Measurements from ENCODE around the gene FAM228A.
"Not testable (repeated sequence)": the region's sequence is repeated elsewhere in the genome, so short reads cannot be mapped to it uniquely, and the experiment has no call there.

The FAM228A gene

GRCh38 chr2:24174851-24175277 is at the start of gene FAM228A:
FAM228A (plus strand) TSS chr2:24175053; CDS start chr2:24175481, 428 bp downstream.
- DNase-seq, result no peak

DNA sequence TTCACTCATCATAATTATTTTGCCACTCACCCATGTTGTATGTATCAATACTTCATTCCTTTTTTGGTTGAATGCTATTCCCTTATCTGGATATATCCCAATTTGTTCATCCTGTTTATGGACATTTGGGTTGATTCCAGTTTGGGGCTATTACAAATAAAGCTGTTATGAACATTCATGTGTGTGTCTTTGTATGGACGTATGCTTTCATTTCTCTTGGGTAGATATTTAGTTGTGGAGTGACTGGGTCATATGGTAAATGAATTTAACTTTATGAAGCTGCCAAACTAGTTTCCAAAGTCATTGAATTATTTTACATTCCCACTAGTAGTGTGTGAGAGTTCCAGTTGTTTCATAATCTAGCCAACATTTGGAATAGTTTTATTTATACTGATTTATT is 48.9 kb upstream of the FAM228A start:
- DNase-seq, result no peak

DNA sequence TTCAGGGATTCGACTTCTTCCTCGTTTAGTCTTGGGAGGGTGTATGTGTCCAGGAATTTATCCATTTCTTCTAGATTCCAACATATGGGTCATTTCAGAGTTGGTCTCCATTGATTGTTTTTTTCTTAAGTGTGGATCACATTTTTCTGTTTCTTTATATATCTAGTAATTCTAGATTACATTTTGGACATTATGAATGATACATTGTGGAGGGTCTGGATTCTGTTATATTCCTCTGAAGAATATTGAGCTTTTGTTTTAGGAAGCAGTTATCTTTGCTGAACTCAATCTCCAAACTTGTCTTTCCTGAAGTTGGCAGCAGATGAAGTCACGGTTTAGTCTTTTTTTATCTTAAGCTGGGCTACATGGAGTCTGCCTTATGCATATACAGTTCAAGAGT is 42.3 kb upstream of the FAM228A start:
- DNase-seq, result no peak

GRCh38 chr2:24140305-24140704 is 34.5 kb upstream of the FAM228A start:
- not testable (repeated sequence) for DNase-seq

DNA sequence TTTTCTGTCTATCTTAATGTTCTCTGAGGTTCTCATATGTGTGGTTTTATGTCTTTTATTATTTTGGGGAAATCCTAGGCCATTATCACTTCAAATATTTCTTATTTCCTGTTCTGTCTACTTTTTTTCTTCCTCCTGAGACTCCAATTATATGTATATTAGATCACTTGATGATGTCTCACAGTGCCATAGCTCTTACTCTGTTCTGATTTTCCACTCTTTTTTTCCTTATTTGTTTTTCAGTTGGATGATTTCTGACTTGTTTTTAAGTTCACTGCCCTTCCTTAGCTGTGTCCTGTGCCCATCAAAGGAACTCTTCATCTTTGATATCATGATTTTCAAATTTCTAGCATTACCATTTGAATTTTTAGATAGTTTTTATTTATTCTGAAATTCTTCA is 27.5 kb upstream of the FAM228A start:
- DNase-seq, result no peak

DNA sequence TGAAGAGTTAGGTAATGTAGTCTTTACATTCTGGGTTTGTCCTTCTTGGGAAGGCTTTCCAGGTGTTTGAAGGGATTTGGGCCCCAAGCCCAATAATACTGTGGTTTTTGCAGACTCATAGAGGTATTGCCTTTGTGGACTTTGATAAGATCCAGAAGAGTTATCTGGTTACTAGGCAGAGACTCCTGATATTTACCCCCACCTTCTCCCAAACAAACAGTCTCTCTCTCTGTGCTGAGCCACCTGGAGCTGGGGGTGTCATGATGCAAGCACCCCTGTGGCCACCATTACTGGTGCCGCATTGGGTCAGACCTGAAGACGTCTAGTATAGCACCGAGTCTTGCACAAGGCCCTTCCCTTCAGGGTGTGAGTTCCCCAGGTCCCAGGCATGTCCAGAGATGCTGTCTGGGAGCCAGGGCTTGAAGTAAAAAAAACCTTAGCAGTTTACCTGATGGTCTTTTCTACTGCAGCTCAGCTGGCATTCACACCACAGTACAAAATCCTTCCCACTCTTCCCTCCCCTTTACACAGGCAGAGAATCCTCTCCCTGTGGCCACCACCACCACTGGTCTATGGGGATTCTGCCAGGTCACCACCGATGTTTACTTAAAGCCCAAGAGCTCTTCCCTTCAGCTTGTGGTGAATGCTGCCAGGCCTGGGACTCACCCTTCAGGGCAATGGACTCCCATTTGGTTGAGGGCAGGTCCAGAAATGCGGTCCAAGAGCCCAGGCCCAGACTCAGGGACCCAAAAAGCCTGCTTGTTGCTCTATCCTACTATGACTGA is 22.2 kb upstream of the FAM228A start:
- DNase-seq, result no peak

DNA sequence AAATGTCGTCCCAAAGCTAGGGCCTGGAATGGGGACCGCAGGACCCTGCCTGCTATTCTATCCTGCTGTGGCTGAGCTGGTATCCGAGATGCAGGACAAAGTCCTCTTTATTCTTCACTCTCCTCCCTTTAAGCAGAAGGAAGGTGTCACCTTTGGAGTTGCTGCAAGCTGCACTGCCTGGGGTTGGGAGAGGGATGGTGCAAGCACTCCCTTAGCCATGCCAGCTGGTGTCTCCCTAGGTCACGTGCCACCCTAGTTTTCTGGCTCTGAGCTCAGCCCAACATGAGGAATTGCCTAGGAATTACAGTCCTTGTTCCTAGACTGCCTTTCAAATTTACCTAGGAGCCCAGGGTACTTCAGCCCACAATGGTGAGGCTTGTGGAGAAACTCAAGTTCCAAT is 21.4 kb upstream of the FAM228A start:
- DNase-seq, result no peak

GRCh38 chr2:24158131-24158530 is 16.7 kb upstream of the FAM228A start:
- DNase-seq, result no peak

GRCh38 chr2:24159708-24160107 is 15.1 kb upstream of the FAM228A start:
- DNase-seq, result no peak

- no peak for DNase-seq
Measured at GRCh38 chr2:24160761-24161160, 14.1 kb upstream of the FAM228A start.

DNA sequence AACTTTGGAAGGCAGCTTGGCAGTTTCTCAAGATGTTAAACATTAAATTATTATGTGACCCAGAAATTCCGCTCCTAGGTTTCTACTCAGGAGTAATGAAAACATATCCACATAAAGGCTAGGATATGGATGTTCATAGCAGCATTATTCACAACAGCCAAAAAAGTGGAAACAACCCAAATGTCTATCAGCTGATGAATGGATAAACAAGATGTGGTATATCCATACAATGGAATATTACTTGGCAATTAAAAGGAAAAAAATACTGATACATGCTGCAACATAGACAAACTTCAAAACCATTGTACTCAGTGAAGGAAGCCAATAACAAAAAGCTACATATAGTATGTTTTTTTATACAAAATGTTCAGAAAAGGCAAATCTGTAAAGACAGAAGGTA is 12.4 kb upstream of the FAM228A start:
- DNase-seq, result no peak

DNA sequence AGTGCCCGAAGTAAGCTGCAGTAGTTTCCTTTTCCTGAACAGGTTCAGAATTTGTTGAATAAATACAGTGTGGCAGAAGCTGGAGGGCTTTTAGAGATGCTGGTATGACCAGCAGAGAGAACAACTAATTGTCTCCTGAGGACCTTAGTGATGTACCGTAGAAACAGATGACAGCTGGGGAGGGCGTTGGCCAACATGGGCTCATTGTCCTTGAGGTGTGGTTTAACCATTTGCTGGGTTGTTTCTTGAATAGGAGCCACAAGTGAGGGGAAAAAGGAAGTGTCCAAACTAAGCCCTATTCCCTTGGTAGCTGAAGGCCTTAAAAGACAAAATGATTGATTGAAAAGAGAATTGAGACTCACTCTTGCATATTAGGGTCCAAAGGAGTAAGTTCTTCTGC is 11.7 kb upstream of the FAM228A start:
- no peak for DNase-seq

DNA sequence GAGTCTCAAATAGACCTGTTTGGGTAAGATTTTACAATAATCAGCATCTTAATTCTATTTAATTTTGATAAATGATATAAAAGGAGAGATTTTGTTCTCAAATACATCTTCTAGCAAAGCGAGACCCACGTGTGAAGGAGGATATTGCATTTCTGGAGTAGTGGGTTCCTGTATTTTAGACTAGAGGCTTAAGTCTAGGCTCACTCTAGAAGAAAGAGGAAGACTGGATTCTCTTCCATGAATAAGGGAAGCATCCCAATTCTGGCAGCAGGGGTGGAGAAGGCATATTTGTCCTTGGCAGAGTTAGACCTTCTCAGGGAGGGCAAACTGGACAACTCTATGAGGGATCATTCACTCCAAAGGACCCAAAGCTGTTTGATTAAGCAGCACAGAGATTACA is 11.3 kb upstream of the FAM228A start:
- no peak for DNase-seq

GRCh38 chr2:24164416-24164973 is 10.4 kb upstream of the FAM228A start:
- DNase-seq, result no peak

- DNase-seq, result no peak
Measured at GRCh38 chr2:24169023-24169422, 5.8 kb upstream of the FAM228A start.

DNA sequence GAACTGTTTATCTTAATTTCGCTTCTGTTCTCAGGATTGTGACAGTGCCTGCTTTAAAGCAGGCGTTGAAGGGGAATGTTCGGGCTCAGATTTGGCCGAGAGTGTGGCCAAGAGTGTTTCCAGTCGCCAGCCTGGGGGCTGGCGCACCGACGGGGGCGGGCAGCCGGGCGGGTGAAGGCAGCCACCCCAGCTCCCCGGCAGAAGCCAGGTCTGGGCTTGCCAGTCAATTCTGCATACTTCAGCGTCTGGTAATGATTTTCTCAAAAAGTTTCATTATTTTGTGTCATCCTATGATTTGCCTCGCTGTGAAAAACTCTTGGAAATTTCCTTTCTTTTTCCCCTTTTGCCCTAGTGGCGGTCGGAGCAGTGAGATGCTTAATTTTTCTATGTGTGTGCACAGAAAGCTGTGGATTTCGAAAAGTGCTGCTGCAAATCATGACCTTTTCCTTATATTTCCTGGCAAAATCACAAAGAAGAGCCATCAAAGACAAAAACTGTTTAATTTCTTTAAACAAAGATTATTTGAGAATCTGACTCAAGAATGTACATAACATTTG is 856 bp downstream of the FAM228A start:
- DNase-seq, result no peak

- DNase-seq, result no peak
Measured at GRCh38 chr2:24176326-24176725, 1.5 kb downstream of the FAM228A start.

GRCh38 chr2:24179683-24180082 is 4.8 kb downstream of the FAM228A start:
- DNase-seq, result no peak

GRCh38 chr2:24181849-24182248 is 7.0 kb downstream of the FAM228A start:
- no peak for DNase-seq

- DNase-seq, result no peak
Measured at GRCh38 chr2:24182507-24182906, 7.7 kb downstream of the FAM228A start.

GRCh38 chr2:24183366-24184069 is 8.7 kb downstream of the FAM228A start:
- no peak for DNase-seq

GRCh38 chr2:24189551-24189950 is 14.7 kb downstream of the FAM228A start:
- DNase-seq, result no peak

DNA sequence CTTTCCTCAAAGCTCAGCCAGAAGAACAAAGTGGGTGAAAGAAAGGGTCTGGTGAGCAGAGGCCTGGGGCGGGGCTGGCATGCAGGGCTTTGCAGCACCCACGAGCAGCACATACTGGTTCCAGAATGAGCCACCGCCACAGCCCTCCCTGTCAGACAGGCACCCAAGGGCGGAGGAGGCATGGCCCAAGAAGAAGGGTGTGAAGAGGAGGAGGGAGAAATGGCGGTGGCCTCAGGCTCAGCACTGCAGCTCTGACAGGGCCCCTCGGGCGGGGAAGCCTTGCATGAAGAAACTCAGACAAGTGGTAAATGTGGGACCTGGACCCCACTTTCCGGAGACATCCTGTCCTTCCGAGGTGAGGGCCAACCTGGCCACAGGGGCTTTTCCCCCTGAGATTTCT is 15.7 kb downstream of the FAM228A start:
- DNase-seq, result no peak

DNA sequence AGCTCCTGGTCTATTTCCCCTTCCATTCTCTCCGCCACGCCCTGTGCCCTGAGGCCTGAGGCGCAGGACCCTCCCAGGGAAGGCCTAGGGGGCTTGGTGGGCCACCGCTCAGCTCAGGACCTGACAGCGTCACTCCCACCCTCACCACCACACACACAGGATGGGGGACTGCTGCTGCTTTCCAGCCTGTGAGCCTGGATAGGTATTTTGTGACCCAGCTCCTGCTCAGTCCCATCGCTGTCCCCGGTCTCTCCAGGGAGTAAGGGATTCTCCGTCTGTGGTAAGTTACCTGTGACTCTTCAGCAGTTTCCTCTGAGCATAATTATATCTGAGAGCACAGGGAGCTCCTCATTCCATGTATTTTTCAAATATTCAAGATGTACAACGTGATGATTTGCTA is 16.3 kb downstream of the FAM228A start:
- DNase-seq, result no peak

All from GOT3 (cell line).